Astrocyte of the cerebellum (primary cell): Measurements from ENCODE around the gene MANEAL.
A peak's percentile ranks its signal among the peaks of the same experiment; 100 is the strongest.

Experiments used
- DNase-seq: peaks from one replicate; pipeline ENCODE4 v3.0.0-alpha.2; 2011; ENCODE audit warnings: low read depth
- H3K4me3 ChIP-seq: 2 replicates; pipeline ENCODE4 v1.5.1; 2011; ENCODE audit warnings: mild to moderate bottlenecking, low read depth, low read length, moderate library complexity
- CTCF ChIP-seq: IDR thresholded peaks from 2 replicates; pipeline ENCODE4 v1.5.1; 2012; ENCODE audit warnings: low read length, low read depth, moderate library complexity, mild to moderate bottlenecking; ENCODE audit errors: missing control alignments
- in situ Hi-C: cut with HindIII; loops from 2 replicates; pipeline ENCODE4 v1.10.0; 2017; ENCODE audit warnings: low sequenced_read_pairs

The MANEAL gene

GRCh38 chr1:37811027-37811655 is 17.5 kb downstream of the MANEAL start:
- H3K4me3 ChIP-seq, result no peak overlapping the region
- DNase-seq, result peak; percentile 57
- peak; percentile 93 for TF ChIP-seq CTCF
- in situ Hi-C loops, result loop anchor here (5.0 kb wide), 1 partner anchor 36 kb away; no protein-coding TSS in a partner anchor

GRCh38 chr1:37813529-37814145 is 20.0 kb downstream of the MANEAL start:
- no peak for DNase-seq
- no peak for TF ChIP-seq CTCF
- H3K4me3 ChIP-seq, result no peak overlapping the region
- in situ Hi-C loops, result loop anchor here (5.0 kb wide), 1 partner anchor 34 kb away; no protein-coding TSS in a partner anchor

- H3K4me3 ChIP-seq, result no peak overlapping the region
- in situ Hi-C loops, result loop anchor here (5.0 kb wide), 1 partner anchor 33 kb away; no protein-coding TSS in a partner anchor
- no peak for DNase-seq
- no peak for TF ChIP-seq CTCF
Observed at GRCh38 chr1:37814252-37814651, 20.6 kb downstream of the MANEAL start.

GRCh38 chr1:37817481-37817880 is 23.8 kb downstream of the MANEAL start:
- in situ Hi-C loops, result no loop called here
- no peak for DNase-seq
- no peak overlapping the region for H3K4me3 ChIP-seq
- TF ChIP-seq CTCF, result no peak

GRCh38 chr1:37821481-37821880 is 27.8 kb downstream of the MANEAL start:
- no peak overlapping the region for H3K4me3 ChIP-seq
- DNase-seq, result no peak
- no peak for TF ChIP-seq CTCF
- in situ Hi-C loops, result no loop called here

- DNase-seq, result no peak
- in situ Hi-C loops, result no loop called here
- no peak overlapping the region for H3K4me3 ChIP-seq
- no peak for TF ChIP-seq CTCF
Observed at GRCh38 chr1:37822906-37823815, 29.5 kb downstream of the MANEAL start.
